Limb (tissue), 2 donors: Measurements from ENCODE around the gene OR2AJ1.

ENCODE experiments used
- DNase-seq, 2 donors: peaks; one replicate each; pipeline ENCODE4 v3.0.0-alpha.2; 2016; ENCODE audit errors: extremely low spot score in 2 of 2

The OR2AJ1 gene

DNA sequence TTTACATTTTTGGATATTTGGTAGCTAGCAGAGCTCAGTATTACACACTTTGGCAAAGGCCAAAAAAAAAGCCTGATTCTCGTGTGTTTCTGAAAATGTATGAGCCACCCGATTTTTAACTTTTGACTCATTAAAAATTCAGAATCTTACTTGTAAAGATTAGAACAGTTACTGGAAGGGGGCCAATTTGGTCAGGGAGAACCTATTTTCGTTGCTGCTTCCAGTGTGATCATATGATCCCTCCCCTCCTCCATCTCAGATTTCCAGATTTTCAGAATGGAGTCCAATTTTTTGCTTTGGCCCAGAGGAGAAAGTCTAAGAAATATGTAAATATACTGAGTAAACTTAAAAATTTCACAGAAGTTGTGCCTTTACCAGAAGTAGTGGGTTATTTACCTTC, 37.1 kb downstream of the OR2AJ1 start:
- no peak for DNase-seq

DNA sequence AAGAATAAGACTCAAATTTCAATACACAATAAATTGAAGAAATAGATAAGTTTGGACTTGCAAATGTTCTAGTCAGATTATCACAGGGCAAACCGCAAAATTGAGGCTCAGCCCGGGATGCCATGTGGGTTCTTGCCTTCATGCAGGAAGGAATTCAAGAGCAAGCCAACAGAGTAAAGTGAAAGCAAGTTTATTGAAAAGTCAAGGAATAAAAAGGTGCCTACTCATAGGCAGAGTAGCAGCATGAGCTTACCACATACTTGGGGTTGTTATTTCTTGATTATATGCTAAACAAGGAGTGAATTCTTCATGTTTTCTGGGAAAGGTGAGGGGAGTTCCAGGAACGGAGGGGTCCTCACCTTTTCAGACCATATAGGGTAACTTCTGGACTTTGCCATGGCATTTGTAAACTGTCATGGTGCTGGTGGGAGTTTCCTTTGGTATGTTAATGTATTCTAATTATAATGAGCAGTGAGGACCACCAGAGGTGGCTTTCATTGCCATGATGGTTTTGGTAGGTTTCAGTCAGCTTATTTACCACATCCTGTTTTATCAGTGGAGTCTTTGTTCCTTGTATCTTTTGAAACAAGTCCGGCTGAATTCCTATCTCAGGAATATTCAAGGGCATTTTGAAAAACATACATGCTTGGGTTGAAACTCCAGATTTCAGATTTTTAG, 38.4 kb downstream of the OR2AJ1 start:
- no peak for DNase-seq

DNA sequence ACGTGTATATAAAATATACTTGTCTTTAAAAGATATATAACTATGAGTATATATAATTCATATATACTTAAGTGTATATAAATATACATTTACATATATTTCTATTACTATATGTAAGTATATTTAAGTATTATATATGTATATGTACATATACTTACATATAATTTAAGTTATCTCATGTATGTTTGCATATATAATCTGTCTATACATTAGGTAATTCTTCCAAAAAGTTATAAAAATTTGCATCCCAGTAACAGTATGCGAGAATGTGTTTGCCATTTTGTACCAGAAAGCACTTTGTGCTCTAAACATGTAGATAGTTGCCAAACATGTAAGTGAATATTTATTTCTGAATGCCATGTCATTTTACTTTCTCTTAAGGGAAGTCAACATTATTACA, 40.2 kb downstream of the OR2AJ1 start, which contains the start of gene OR2AK2:
TSS of gene OR2AK2 (plus strand) at position 301 of the 400 bp plus-strand sequence. CDS start 144 bp downstream, outside the sequence.
- DNase-seq: no peak

DNA sequence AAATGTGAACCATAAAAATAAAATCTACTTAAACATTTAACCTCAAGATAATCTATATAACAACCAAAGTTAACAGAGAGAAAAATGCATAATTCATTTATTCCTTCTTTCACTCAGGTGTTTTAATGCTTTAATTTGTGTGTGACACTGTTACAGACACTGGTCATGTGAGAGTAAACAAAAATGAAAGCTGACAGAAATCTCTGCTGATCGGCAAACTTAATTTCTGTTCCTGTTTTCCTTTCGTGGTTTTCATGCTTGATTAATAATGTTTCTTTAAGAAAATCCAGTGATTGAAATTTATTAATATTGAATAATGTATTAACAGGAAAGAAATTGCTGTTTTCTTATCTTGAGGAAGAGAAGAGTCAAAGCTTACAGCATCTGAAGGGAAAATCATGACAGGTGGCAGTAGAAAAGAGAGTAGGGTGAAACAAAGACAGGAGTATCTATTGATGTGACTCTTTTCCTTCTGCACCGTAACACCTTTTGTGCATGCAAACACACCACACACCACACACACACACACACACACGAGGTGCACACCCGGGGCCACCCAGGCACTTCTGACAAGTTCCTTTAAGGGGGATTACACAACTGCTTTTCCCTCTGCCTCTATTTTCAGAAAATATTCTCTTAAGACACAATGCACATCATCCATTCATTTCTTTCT, 42.0 kb downstream of the OR2AJ1 start:
- DNase-seq: no peak
